Cerebellar nuclear complex (tissue), 1 donor: ENCODE measurements around the gene IGF2R.
A peak's percentile ranks its signal among the peaks of the same experiment; 100 is the strongest.

Experiments used
- DNase-seq, 2 experiments: peaks; one replicate each; lab custom pipeline; 2025; lab: John Stamatoyannopoulos, UW

The IGF2R gene

DNA sequence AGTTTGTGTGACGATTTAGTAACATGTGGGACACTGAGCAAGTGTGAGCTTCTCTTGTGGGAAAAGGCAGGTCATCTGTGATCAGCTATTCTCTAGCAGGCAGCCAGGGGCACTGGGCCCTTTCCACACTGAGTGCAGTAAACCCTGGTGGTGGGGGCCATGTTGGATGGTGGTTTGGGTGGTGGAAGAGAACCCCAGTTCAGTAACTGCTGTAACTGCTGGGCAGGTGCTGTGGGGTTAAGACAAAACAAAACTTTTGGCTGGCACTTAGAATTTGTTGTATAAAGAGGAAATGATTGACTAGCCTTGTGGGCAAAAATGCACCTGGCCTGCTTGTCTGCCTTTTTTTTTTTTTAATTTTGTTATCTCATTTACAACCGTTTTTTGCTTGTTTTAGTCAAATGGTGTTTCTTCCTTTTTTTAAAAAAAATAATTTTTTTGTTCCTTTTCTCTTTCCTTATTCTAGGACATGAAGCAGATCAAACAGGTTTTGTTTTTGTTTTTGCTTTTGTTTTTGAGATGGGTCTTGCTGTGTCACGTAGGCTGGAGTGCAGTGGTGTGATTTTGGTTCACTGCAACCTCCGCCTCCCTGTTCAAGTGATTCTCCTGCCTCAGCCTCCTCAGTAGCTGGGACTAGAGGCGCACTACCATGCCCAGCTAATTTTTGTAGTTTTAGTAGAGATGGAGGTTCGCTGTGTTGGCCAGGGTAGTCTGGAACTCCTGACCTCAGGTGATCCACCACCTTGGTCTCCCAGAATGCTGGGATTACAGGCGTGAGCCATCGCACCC, 59.8 kb downstream of the IGF2R start:
- no peak for DNase-seq

- DNase-seq: no peak
These were observed 60.6 kb downstream of the IGF2R start for GRCh38 chr6:160029525-160029924.

- no peak for DNase-seq
These were observed 61.2 kb downstream of the IGF2R start for GRCh38 chr6:160030103-160030502.

GRCh38 chr6:160031442-160031841, 62.6 kb downstream of the IGF2R start:
- no peak for DNase-seq

DNA sequence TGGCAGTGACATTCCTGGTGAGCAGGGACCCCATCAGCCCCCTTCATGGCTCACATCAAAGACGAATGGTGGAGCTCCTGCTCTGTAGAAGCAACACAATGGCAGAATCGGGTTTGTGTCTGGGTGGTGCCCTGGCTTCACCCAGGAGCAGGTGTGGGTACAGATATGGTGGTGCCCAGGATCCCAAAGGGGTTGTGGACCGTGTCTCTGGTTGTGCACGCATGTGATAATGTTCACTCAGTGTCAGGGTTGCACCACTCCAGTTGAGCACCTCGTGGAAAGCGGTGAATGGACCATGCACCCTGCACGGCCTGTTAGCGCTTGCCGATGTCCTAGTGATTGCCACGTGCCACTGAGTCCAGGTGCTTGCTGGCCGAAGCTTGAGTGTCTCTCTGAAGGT, 63.0 kb downstream of the IGF2R start:
- DNase-seq: no peak

- DNase-seq: no peak
These were observed 63.7 kb downstream of the IGF2R start for GRCh38 chr6:160032538-160032937.

DNA sequence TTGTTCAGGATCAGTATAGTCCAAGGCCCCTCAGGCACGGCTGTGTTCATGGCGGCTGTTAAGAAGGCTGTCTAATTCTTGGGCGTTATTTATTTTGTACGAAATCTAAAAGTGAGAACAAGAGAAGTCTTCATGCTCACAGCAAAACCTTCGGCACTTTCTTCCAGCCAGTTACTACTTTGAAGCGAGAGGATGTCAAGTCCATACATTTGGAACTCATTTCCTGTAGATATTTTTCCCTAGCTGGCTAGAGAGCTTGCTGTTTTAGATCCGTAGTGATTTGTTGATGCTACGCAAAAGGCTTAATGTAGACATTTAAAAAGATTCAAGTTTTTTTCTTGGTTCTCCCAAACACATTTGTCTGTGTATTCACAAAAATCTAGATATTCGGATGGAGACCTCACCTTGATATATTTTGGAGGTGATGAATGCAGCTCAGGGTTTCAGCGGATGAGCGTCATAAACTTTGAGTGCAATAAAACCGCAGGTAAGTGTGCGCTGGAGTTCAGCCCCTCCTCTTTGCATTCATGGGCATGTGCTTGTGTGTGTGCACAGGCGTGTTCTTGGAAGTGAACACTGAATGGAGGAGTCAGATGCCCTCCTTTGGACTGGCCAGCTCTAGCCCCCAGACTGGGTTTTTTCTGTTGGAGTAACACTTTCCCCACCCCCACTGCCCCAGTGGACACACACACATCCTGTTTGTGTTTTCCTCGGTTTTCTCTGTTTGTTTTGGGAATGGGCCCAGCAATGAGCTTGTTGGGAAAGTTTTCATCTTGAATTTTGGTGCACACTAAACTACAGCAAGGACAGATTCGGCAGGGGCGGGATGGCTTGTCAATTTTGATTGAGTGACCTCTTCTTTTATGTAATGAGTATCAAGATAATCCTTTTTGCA, 65.4 kb downstream of the IGF2R start:
- DNase-seq: no peak

DNA sequence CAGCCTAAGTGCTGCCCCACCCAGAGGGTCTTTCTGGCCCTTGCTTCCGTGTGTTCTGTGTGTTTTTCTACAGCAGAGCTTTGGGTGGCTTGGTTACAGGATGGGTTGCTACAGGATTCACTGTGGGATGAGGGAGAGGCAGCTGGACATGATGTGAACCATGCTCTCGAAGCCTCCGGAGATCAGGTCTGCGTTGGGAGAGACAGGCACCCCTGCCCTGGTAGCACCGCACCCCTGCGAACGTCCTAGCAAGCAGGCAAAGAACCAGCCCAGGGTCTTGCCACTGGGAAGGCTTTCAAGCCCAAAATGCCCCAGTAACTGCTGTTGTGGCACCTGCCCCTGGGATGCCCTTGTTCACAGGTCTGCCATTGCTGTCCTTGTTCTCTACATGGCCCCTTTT, 66.4 kb downstream of the IGF2R start:
- no peak for DNase-seq

DNA sequence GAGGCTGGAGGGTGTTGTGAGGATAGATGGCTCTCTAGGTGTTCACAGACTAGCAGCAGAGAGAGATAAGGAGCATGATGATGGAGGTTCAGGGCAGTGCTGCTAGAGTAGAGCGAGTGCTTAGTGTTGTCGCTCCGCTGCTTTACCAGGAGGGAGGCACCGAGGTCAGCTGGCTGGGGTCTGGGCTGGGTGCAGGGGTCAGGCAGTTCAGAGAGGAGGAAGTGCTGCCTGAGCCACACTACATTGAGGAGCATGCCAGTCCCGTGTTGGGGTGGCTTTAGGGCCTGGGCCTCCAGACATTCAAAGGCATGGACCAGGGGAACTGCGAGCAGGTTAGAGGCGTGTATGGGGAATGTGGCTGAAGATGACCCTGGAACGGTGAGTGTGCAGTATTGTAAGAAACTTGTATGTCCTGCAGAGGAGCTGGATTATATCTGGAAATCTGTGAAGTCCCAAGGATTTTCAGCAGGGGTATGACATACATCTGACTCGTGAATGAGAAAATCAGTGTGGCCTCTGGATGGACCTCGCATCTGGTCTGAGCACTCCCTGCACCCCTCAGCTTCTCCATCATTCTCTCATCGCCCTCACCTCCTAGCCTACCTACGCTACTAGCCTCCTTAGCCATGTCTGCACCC, 66.9 kb downstream of the IGF2R start:
- no peak for DNase-seq

- DNase-seq: no peak
These were observed 67.4 kb downstream of the IGF2R start for GRCh38 chr6:160036331-160036695.

GRCh38 chr6:160036790-160037206, 67.9 kb downstream of the IGF2R start:
- DNase-seq: no peak

DNA sequence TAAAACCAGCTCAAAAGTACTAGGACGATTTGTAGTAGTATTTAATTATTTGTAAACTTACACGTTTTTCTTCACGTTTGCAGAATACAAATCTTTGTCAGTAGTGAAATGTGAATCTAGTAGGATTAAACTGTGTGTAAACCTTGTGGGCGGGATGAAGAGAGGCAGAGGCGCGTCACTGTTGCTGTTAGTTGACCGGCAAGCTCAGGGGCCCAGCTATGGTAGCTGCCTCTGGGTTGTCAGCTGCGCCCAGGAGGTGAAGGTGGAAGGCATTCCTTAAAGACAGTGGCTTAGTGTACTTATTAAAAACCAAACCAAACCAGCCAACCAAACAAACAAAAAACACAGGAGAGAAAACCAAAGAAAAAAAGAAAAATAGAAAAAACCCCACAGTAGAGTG, 69.6 kb downstream of the IGF2R start:
- DNase-seq: no peak

- no peak for DNase-seq
These were observed 70.6 kb downstream of the IGF2R start for GRCh38 chr6:160039441-160039840.

- no peak for DNase-seq
These were observed 71.2 kb downstream of the IGF2R start for GRCh38 chr6:160040055-160040454.

GRCh38 chr6:160040527-160041264, 71.8 kb downstream of the IGF2R start:
- DNase-seq: no peak

GRCh38 chr6:160041608-160042007, 72.7 kb downstream of the IGF2R start:
- DNase-seq: peak in 1 of 2 experiments; percentile 54

DNA sequence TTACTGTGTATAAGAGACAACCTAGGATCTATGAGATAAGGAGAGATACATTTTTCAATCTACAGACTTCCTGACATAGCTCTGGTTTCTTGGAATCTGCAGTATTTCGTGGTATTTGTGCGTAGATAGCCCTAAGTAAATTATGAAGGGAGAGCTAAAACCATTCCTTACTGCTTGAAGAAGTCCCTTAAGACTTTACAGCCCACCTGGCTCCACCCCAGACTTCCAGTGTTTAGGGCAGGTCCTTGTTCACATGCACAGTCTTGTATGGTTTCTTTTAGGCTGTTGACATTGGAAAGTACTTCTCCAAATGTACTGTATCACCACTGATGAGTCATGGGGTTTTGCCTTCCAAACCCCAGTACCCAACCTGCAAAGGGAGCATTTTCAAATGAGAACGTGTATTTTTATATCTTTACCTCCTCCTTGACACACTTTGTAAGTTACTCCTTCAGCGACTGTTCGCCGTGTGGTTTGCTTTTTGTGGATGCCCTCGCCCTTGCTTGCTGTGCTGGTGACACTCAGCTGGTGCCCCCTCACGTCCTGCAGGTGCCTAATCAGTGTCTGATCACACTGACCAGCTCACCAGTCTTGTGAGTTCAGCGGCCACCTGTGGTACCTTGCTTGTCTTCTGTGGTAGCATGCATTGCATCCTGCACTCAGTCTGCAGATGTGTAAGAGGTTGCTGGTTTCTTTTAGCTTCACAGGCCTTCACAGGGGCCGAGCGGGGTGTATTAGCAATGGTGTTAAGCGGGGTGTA, 73.3 kb downstream of the IGF2R start:
- DNase-seq: no peak

DNA sequence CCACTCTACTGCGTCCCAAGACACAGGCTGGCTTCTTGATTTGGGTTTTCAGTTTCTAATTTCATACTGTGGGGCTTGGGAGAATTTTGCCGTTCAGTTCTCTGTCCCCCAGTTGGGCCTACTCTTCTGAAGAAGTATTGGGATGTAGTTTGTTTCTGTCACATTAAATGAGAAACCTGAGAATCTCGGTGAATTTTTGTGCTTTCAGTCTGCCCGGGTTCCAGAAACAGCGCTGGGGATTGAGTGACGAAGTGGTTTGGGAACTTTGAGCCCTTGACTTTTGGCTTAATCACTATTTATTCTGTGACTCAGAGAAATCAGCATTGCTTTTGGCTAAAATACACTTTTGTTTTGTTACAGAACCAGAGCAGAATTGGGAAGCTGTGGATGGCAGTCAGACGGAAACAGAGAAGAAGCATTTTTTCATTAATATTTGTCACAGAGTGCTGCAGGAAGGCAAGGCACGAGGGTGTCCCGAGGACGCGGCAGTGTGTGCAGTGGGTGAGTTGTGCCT, 74.0 kb downstream of the IGF2R start:
- DNase-seq: no peak

DNA sequence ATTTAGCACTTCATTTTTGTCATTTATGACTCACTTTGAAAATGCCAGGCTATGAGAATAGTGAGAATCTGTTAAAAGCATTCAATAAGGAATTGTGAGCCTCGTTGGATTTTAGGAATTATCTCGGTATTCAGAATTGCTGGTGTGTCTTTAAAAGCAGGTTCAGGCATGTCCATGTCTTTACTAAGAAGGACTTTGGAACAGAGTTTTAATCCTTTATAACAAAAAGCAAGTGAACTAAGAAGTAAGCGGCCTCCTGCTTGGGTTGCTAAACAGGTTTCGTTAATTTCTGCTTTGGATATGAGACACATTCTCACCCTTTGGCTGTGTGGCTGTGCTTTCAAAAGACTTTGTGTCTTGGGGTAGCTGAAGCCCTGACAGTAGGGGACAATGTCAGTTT, 74.9 kb downstream of the IGF2R start:
- DNase-seq: no peak

GRCh38 chr6:160044687-160045086, 75.8 kb downstream of the IGF2R start:
- no peak for DNase-seq

GRCh38 chr6:160048471-160048870, 79.6 kb downstream of the IGF2R start:
- DNase-seq: no peak
